ENCODE data around the gene CAMP.
"Not testable (repeated sequence)": the region's sequence is repeated elsewhere in the genome, so short reads cannot be mapped to it uniquely, and the experiment has no call there.

The CAMP gene, protein sequence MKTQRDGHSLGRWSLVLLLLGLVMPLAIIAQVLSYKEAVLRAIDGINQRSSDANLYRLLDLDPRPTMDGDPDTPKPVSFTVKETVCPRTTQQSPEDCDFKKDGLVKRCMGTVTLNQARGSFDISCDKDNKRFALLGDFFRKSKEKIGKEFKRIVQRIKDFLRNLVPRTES

GRCh38 chr3:48222616-48223513 is at the start of gene CAMP:
Gene CAMP (plus strand): TSS chr3:48223495. CDS start chr3:48223512, 17 bp downstream.
- DNase-seq (ENCODE audit: low spot score), result no peak

- DNase-seq (ENCODE audit: low spot score), result no peak
Observed at GRCh38 chr3:48178072-48178471, 45.2 kb upstream of the CAMP start.

DNA sequence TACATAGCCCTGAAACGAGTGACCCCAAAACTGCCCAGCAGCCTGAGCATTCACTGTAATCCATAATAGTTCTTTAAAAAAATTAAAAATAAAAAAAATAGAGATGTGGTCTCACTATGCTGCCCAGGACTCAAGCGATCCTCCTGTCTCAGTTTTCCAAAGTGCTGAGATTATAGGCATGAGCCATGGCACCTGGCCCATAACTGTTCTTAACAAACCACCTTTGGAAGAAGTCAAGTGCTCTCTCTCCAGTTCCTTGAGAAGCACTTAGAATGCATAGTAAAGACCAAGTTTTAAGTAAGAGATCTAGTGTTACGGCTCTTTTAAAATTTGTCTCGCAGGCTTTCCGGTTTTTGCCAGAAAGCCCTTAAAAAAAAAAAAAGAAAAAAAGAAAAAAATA is 43.3 kb upstream of the CAMP start:
- no peak for DNase-seq (ENCODE audit: low spot score)

- no peak for DNase-seq (ENCODE audit: low spot score)
Observed at GRCh38 chr3:48180531-48181253, 42.6 kb upstream of the CAMP start.

- no peak for DNase-seq (ENCODE audit: low spot score)
Observed at GRCh38 chr3:48184299-48184698, 39.0 kb upstream of the CAMP start.

GRCh38 chr3:48185129-48185528 is 38.2 kb upstream of the CAMP start:
- no peak for DNase-seq (ENCODE audit: low spot score)

- no peak for DNase-seq (ENCODE audit: low spot score)
Observed at GRCh38 chr3:48186631-48187300, 36.5 kb upstream of the CAMP start.

- DNase-seq (ENCODE audit: low spot score), result no peak
Observed at GRCh38 chr3:48187301-48187578, 36.1 kb upstream of the CAMP start.

DNA sequence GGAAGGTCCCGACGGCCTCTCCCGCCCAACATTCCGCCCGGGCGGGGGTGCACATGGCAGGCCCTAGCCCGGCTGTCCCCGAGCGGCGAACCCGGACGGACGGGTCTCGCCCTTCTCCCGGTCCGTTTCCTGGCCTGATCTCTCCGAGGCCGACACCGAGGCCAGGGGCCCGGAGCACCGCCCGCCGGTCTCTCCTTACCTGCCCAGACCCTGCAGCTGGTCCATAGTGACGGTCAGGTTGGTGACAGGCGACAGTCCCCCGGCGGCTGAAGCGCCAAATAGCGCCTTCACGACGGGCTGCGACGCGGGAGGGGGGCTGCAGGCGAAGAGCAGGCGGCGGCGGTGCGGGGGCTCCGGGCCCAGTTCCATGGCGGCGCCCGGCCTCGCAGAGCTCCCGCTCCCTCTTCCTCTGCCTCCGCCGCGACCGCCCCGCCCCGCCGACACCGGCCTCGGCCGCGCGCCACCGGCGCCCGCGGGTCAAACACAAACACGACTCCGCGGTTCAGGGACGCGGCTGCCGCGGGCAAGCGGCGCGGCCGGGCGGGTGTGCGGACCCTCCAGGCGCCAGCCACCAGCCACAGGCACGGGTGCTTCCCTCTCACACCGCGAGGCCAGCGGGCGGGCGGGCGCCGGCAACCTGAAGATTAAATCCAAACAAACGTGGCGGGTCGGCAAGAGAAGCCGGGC is 35.6 kb upstream of the CAMP start:
- no peak for DNase-seq (ENCODE audit: low spot score)

- DNase-seq (ENCODE audit: low spot score), result peak; percentile 97
Observed at GRCh38 chr3:48188266-48189201, 34.8 kb upstream of the CAMP start, which contains the start of gene CDC25A. Gene CDC25A (minus strand): TSS chr3:48188417. CDS start chr3:48187947, 470 bp downstream.

DNA sequence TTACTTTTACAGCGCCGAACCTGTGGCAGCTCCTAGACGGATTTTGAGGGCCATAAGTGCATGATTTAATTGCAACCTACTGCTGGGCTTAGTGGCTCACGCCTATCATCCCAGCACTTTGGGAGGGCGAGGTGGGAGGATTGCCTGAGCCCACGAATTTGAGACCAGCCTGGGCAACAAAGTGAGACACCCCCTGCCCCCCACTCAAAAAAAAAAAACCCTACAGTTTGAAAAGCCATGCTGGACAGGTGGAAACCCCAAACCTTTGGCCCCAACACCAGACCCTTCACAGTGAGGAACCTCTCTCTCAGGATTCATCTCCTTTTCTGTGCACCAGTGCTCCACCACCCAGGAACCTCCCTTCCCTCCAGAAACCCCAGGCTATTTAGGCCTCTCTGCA is 34.0 kb upstream of the CAMP start:
- DNase-seq (ENCODE audit: low spot score), result no peak

DNA sequence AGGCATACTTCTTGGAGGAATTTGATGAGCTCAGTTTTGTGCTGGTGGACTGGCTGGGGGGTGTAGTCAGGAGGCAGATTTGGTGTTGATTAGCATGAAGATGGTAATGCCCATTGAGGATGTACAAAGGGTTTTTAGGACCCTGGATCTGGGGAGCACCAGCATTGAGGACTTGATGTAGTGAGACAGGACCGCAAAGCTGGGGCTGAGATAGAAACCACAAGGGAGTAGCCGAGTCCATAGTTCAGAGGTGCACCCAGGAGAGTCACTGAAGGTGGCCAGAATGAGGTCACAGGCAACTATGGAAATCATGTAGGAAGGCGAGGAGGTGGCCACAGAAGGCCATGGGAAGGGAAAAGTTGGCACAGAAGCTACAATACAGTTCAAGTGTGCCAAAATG is 32.4 kb upstream of the CAMP start:
- no peak for DNase-seq (ENCODE audit: low spot score)

DNA sequence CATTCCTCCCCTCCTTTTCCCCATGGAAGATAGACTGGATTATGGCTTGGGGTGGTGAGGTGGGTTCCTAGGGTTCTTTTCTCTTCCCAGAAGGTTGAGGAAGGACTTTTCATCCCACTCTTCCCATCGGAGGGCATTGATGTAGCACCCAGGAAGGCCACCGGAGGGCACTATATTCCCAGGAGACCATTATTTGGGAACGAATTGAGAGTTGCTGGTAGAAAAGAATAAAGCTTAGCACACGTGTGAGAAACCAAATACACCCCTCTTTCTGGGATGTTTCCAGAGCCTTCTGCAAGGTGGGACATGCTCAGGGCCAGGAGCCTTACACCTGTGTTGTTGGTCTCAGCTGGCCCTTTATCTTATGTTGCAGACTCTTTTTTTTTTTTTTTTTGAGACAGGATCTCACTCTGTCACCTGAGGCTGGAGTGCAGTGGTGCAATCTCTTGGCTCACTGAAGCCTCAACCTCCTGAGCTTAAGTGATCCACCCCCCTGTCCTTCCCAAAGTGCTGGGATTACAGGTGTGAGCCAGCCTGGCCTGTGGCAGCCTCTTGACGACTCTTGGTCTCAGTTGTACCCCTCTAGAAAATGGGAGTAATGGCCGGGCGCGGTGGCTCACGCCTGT is 28.7 kb upstream of the CAMP start:
- DNase-seq (ENCODE audit: low spot score), result no peak

GRCh38 chr3:48196611-48197010 is 26.7 kb upstream of the CAMP start:
- no peak for DNase-seq (ENCODE audit: low spot score)

GRCh38 chr3:48199117-48199516 is 24.2 kb upstream of the CAMP start:
- no peak for DNase-seq (ENCODE audit: low spot score)

- no peak for DNase-seq (ENCODE audit: low spot score)
Observed at GRCh38 chr3:48202632-48203031, 20.7 kb upstream of the CAMP start.

DNA sequence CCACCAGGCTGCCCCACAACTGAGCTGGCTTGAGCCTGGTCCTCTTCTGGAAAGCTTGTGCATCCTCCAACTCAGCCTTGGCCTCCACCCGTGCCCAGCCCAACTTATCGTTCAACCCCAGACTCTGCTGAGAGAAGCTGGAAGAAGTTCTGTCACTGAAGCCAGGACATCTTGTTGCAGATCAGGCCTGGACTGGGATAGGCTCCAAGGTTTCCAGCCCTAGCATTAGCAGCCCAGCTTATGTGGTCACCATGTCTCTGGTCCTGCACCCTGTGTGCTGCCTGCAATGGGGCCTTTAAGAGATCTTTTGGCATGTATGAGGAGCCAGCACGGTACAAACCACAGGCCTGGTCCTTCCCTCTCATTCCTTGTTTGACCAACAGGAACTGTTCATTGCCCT is 15.2 kb upstream of the CAMP start:
- no peak for DNase-seq (ENCODE audit: low spot score)

DNA sequence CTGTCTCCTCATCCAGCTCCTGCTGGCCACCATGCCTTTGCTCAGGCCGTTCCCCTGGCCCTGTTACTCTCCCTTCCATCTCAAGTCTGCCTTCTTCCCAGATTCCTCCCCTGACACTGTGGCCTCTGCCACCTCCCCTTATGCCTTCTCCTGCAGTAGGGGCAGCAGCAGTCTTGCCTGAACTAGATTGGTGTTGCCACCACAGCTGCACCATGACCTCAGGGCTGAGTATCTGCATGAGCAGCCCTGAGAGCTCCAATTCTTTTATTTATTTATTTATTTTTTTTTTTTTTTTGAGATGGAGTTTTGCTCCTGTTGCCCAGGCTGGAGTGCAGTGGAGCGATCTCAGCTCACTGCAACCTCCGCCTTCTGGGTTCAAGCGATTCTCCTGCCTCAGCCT is 13.8 kb upstream of the CAMP start:
- no peak for DNase-seq (ENCODE audit: low spot score)

GRCh38 chr3:48210534-48210933 is 12.8 kb upstream of the CAMP start:
- DNase-seq (ENCODE audit: low spot score), result not testable (repeated sequence)

GRCh38 chr3:48211776-48212175 is 11.5 kb upstream of the CAMP start:
- not testable (repeated sequence) for DNase-seq (ENCODE audit: low spot score)
